ENCODE data around the gene AKR1C4.
"Not testable (repeated sequence)": the region's sequence is repeated elsewhere in the genome, so short reads cannot be mapped to it uniquely, and the experiment has no call there.

Gene AKR1C4
- 0 to 0.12 (median 0) reads per million in 18 experiments for total RNA-seq

DNA sequence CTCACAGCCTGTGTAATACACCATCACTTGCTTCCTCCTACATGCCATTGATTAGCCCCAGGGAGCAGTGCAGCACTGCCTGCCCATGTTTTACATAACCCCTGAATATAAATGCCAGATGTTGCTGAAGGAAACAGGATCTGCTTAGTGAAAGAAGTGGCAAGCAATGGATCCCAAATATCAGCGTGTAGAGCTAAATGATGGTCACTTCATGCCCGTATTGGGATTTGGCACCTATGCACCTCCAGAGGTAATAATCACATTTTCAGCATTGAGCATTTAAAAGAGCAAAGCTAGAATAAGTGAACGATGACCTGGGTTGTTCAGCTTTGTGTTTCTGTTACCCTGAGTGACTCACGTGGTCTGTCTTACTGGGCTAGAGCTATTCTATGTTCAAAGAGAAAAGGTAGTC is at the start of gene AKR1C4:
TSS of gene AKR1C4 (plus strand) at position 136 of the 412 bp plus-strand sequence. CDS start at position 167, 31 bp downstream.
- DNase-seq: no peak

- no peak for DNase-seq
Observed at GRCh38 chr10:5146920-5147254, 49.8 kb upstream of the AKR1C4 start.

DNA sequence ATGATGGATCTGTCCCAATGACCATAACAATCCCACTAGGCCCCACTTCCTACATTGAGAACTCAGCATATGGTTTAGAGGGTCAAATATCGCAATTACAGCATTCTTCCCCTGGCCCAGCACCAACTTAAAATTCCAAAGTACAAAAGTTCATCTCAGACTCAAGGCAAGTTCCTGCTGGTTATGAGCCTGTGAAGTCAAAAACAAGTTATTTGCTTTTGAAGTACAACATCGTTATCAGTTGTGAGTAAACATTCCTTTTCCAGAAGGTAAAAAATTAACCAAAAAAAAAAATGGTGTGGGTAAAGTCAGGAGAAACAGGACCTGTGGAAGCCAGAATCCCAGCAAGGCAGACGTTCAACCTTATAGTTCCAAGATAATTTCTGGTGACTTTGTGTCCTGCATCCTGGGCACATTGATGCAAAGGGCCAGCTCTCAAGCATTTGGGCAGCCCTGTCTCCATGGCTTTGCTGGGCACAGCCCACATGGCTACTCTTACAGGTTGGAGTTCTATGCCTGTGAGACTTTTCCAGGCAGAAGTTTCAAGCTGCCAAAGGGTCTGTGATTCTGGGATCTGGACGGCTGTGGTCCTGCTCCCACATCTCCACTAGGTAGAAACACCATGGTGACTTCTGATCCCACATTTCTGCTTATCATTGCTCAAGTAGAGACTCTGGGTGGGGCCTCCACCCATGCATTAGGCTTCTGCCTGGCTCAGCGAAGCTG is 49.2 kb upstream of the AKR1C4 start:
- DNase-seq: no peak

DNA sequence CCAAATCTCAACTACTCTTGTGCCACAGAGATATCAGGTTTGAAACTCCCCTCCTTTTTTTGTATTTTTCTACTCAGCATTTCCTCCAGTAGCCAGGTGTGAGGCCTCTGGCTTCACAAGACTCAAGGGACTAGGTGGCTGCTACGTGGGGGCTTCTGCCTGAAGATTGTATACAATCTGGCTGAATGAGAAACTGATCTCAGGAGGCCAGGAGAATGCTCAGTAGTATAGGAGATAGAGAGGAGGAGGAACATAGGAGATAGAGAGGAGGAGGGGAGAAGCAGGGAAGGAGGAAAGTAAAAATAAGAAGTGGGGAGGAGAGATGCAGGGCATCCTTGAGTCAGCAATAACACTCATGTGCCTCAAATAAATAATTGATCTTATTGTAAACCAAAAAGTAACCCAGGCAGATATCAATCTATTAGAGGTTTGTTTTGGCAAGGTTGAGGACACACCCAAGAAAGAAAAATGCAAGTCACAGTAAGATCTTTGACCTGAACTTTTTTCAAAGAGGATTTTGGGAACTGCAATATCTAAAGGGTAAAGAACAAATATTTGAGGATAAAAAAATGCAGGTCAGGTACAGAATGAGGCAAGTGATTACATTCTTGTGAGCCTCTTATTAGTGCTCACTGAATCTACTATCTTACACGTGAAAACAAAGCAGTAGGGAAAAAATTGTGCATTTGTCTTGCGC is 48.5 kb upstream of the AKR1C4 start:
- no peak for DNase-seq

DNA sequence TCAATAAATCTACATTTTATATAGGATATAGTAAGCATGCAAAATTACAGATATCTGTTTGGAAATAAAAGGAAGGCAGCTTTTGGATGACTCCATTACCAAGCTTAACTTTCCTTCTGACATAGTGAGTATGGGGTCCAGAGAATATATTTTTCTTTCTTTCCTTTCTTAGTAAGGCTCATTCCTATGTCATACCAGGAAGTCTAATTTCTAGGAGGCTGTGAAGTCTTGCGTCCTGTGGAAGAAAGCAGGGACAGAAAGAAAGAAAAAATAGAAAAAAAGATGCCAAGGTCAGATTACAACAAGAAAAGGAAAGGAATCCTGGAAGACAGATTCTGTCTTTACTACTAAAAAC is 48.0 kb upstream of the AKR1C4 start:
- no peak for DNase-seq

DNA sequence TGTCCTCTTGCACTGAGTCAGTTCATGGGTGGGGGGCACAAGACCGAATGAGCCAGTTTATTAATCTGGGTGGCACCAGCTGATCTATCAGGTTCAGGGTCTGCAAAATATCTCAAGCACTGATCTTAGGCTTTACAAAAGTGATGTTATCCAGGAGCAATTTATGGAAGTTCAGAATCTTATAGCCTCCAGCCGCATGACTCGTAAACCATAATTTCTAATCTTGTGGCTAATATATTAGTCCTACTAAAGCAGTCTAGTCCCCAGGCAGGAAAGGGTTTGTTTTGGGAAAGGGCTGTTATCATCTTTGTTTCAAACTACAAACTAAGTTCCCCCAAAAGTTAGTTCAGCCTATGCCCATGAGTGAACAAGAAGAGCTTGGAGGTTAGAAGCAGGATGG is 45.6 kb upstream of the AKR1C4 start:
- DNase-seq: no peak

- no peak for DNase-seq
Observed at GRCh38 chr10:5155951-5156350, 40.7 kb upstream of the AKR1C4 start.

- DNase-seq: no peak
Observed at GRCh38 chr10:5157501-5157900, 39.1 kb upstream of the AKR1C4 start.

DNA sequence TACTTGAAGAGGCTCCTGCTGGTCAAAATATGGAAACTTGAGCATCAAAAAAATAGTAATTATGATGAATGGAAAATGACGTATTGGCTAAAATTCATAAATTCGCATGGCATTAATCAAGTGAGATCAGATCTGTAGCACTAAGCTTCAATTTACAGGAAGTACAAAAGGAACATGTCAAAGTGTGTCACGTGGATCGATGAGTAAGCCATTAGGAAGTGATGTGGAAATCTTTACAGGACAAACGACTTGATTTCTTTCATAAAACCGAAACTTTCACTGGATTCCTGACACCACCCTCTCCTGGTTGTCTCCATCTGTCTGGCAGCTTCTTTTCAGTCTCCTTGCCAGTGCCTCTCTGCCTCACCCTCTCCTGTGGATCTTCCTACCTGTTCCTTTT is 37.5 kb upstream of the AKR1C4 start:
- peak; percentile 48 to 50 for DNase-seq

DNA sequence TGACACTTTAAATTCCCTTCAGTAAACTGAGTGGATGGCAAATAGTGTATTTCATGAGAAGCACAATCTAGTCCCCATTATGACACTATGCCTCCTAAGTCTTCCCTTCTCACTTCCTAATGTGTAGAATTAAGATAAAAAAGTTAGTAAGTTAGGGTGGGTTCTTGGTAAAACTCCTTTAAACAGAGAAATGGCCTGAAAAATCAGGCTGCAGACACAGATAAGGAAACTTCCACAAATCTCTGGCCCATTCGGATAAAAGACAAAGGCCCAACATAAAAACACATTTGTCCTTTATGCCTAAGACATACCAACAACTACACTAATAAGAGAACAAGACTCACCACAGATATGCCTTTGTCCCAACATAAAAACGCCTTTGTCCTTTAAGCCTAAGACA is 33.1 kb upstream of the AKR1C4 start:
- DNase-seq: no peak

DNA sequence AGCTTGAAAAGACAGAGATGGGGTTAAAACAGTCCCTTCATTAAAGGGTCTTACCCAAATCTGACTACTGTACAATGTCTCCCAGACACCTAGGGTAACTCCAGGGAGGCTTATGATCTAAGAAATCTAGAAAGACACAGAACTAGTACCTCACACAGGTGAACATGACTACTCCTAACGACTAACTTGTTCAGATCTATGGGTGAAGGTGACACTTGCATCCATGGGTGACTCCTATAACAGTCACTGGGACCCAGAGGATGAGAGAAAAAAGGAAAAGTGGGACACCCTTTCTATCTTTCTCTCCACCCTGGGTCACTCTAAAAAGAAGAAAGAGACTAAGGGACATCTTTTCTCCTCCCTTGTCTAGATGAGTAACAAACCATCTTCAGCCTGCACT is 30.9 kb upstream of the AKR1C4 start:
- no peak for DNase-seq

DNA sequence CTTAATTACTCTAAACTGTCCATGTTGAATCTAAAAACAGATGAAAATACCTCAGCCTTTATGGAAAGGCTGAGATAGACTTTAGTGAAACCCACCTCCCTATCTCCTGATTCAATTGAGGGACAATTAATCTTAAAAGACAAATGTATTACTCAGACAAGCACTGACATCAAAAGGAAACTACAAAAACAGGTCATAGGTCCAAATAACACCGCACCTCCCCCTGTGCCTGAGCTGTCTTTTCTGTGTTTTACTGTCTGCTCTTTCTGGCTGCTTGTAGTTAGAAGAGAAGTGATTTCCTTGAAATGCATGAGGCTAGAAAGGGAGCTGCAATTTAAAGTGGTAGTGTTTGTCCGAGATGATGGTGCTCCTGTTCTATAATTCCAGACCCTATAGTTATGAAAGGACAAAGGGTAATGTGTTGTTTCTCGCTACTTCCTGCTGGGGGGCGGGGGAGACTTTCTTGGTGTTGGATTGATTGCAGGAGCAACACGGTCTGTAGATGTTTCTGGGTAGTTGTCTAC is 27.7 kb upstream of the AKR1C4 start:
- DNase-seq: no peak

GRCh38 chr10:5175581-5175980 is 21.1 kb upstream of the AKR1C4 start:
- DNase-seq: not testable (repeated sequence)

DNA sequence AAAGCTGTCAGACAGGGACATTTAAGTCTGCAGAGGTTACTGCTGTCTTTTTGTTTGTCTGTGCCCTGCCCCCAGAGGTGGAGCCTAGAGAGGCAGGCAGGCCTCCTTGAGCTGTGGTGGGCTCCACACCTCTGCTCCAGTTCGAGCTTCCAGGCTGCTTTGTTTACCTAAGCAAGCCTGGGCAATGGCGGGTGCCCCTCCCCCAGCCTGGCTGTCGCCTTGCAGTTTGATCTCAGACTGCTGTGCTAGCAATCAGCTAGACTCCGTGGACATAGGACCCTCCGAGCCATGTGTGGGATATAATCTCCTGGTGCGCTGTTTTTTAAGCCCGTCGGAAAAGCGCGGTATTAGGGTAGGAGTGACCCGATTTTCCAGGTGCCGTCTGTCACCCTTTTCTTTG is 16.1 kb upstream of the AKR1C4 start:
- DNase-seq: not testable (repeated sequence)

DNA sequence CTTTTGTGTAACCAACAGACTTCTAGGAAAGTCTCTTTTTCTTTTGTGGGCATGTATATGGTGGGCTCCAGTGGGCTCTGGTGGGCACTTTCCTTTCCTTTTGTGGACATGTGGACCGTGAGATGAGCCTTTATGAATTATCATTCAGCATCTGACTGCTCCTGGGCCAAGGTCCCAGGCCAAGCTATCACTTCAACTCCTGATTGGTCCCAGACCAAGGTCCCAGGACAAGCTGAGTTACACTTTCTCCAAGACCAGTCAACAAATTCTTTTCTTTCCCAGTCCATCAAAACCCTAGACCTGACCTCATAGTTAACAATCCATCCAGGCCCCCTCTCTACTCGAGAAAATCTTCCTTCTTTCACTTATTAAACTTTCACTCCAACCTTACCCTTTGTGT is 12.7 kb upstream of the AKR1C4 start:
- DNase-seq: no peak

DNA sequence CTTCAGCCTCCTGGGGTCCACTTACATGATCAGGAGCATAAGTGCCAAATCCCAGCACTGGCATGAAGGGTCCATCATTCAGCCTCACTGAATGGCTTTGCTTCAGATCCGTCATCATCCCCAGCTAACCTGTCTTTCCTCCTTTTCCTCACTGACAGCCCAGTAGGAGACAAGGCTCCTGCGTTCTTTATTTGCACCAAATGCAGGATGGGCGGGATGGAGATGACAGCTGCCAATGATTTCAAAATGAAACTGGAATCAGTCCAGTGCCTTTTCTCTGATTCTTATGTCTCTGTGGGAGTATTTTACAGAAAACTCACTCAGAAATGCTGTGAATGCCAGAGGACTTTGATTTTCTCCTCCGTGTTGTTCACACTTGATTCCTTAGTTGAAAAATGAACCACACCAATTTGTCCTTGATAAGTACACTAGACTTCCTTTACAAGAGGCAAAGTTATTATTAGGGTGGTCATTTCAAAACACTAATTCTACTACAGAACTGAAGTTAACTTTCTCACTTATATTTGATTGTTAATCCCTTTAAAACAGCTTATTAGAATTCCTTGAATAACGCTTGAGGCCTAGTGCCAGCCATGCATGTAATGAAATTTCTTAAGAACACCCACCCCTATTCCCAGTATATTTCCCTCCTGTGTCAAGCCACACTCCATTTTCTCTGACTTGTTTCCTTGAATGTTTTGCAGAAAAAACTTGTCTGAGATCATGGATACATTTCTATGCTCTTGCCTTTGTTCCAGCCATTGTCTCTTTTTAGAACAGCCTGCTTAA is 11.5 kb upstream of the AKR1C4 start, which contains the start of gene AKR1C8:
TSS of gene AKR1C8 (minus strand) at position 164 of the 789 bp plus-strand sequence. CDS start at position 118, 46 bp downstream.
- no peak for DNase-seq

DNA sequence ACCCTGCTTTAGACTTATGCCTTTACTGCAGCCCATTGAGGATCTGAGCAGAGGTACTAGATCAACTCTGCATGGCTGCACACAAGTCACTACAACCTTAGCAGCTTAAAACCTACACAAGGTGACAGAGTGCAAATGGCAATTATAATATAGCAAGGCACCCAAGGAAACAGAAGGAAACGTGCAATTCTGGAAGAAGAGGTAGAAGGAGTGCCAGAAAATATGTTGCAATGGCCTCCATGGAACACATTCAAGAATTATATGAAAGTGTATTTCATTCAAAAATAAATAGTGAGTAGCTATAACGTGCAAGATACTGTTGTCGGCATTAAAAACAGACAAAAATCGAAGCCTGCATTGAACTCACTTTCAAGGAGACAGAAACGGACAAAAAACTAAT is 8.8 kb upstream of the AKR1C4 start:
- DNase-seq: no peak

DNA sequence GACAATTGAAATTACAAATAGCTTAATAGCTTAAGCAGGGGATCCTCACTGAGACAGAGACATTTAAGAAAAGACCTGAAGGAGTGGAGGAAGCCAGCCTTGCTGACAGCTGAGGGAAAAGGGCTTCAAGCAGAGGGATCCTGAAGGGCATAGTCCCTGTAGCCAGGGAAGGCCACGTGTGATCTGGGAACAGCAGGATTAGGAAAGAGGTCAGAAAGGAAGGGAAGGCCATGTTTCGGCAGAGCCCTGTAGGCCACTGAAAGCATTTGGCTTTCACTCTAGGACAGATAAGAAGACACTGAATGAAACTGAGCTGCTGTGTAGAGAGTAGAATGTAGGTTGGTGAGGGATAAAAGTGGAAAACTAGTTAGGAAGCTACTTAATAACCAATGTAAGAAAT is 8.3 kb upstream of the AKR1C4 start:
- no peak for DNase-seq

DNA sequence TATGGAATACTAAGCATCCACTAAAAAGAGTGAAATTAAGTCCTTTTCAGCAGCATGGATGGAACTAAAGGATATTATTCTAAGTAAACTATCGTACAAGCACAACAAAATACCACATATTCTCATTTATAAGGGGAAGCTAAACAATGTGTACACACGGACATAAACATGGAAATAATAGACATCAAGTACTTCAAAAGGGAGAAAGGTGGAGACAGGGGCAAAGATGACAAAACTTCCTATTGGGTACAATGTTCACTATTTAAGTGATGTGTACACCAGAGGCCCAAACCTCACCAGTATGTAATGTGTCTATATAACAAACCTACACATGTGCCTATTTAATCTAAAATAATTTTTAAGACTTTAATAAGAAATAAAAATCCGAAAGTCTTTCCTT is 2.2 kb upstream of the AKR1C4 start:
- DNase-seq: no peak

- no peak for DNase-seq
Observed at GRCh38 chr10:5195727-5196374, 786 bp upstream of the AKR1C4 start.

GRCh38 chr10:5198386-5198785 is 1.7 kb downstream of the AKR1C4 start:
- no peak for DNase-seq

DNA sequence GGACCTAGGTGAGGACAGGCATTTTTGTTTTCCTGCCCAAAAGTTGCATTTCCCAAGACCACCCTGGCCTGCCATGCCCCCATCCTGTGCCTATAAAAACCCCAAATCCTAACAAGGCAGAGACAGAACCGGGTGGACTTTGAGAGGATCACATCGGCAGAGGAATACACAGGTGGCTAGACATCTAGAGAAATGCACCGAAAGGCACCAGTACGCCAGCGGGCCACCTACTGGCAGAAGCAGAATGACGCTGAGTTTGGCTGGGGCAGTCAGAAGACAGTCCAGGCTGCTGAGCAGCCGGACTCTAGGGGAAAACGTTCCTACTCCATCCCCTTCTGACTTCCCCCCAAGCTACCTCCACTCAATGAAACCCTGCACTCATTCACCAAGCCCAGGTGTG is 2.8 kb downstream of the AKR1C4 start:
- no peak for DNase-seq

- no peak for DNase-seq
Observed at GRCh38 chr10:5206799-5207198, 10.2 kb downstream of the AKR1C4 start.

Measured in inflammatory macrophage (primary cell).